NT2/D1 (cell line): ENCODE results near the gene SAE1.

Experiments used
- DNase-seq: peaks from one replicate; pipeline ENCODE4 v3.0.0-alpha.2; 2011; ENCODE audit warnings: low read depth, low spot score
- H3K27me3 ChIP-seq: 2 replicates; pipeline ENCODE4 v1.6.0; 2011; ENCODE audit warnings: mild to moderate bottlenecking; ENCODE audit not compliant: insufficient read length, insufficient read depth
- H3K36me3 ChIP-seq: 2 replicates; pipeline ENCODE4 v1.6.1; 2011; ENCODE audit warnings: mild to moderate bottlenecking, low read length, mixed read lengths; ENCODE audit not compliant: insufficient read depth, insufficient read length
- H3K4me1 ChIP-seq: 2 replicates; pipeline ENCODE4 v1.5.1; 2011; ENCODE audit not compliant: insufficient read depth, insufficient read length
- H3K4me3 ChIP-seq: 2 replicates; pipeline ENCODE4 v1.5.1; 2011; ENCODE audit warnings: low read depth; ENCODE audit not compliant: insufficient read length
- H3K9ac ChIP-seq: 2 replicates; pipeline ENCODE4 v1.6.0; 2011; ENCODE audit warnings: low read depth; ENCODE audit not compliant: insufficient read length
- H3K9me3 ChIP-seq: 2 replicates; pipeline ENCODE4 v1.5.1; 2011; ENCODE audit warnings: mild to moderate bottlenecking, low read length; ENCODE audit not compliant: insufficient read depth
- SUZ12 ChIP-seq: IDR thresholded peaks from 2 replicates; pipeline ENCODE4 v1.6.1; 2011; ENCODE audit not compliant: insufficient read length, insufficient read depth; ENCODE audit errors: extremely low read depth
- YY1 ChIP-seq: IDR thresholded peaks from 2 replicates; pipeline ENCODE4 v1.6.1; 2011; ENCODE audit not compliant: insufficient read length, insufficient read depth
- ZNF274 ChIP-seq: IDR thresholded peaks from 2 replicates; pipeline ENCODE4 v1.6.1; 2011; ENCODE audit warnings: mild to moderate bottlenecking, low read depth, low read length

The SAE1 gene

GRCh38 chr19:47227352-47228167 is 96.9 kb downstream of the SAE1 start:
- no peaks in the 10 kb centered on the region for H3K9me3 ChIP-seq
- TF ChIP-seq ZNF274 (no peak), SUZ12 (no peak), YY1 (no peak)
- H3K4me1 ChIP-seq = peaks cover 18% of the 10 kb centered on the region
- peak; percentile 95 for DNase-seq
- peaks cover 18% of the 10 kb centered on the region for H3K27me3 ChIP-seq
- H3K9ac ChIP-seq = peak overlapping the region; percentile 97
- H3K36me3 ChIP-seq = peaks cover 4% of the 10 kb centered on the region
- H3K4me3 ChIP-seq = peak overlapping the region; percentile 72

DNA sequence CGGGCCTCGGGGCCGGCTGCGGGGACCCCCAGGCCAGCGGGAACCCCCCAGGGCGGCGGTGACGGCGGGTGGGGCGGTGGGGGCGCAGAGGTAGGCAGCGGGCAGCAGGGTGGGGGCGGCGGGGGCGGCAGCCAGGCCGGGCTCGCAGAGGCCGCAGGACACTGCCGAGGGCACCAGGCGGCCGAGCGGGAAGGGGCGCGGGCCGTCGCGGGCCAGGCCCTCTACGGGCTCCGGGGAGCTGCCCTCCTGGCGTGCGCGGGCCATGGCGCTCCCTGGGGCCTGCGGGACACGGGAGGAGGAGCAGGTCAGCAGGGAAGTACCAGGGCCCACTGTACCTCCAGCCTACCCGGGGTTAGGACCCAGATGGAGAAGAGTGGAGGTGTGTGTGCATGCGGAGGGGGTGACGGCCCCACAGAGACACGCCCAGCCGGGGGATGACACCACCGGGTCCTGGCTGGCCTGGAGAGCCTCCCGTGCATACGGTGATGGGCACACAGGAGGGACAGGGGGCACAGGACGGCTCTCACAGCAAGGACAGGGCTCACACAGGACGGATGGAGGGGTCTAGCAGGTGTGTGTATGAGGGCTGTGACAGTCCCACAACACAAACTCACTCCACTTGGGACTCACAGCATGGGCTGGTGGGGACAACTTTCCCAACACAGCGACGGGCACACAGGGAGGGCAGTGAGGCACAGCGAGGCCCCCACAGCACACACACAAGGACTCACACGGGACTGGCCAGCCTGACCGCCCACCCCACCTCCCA is 97.7 kb downstream of the SAE1 start:
- DNase-seq = no peak
- TF ChIP-seq ZNF274 = no peak
- TF ChIP-seq SUZ12 = no peak
- no peak for TF ChIP-seq YY1
- Histone ChIP-seq H3K36me3 (peaks cover 4% of the 10 kb centered on the region), H3K9me3 (no peaks in the 10 kb centered on the region), H3K4me1 (peaks cover 18% of the 10 kb centered on the region), H3K9ac (peak overlapping the region; percentile 86), H3K4me3 (peak overlapping the region; percentile 72), H3K27me3 (peaks cover 18% of the 10 kb centered on the region)

GRCh38 chr19:47228937-47229675 is 98.5 kb downstream of the SAE1 start:
- Histone ChIP-seq H3K4me1 (peaks cover 15% of the 10 kb centered on the region), H3K9ac (peak overlapping the region; percentile 86), H3K9me3 (no peaks in the 10 kb centered on the region), H3K36me3 (no peaks in the 10 kb centered on the region), H3K27me3 (peaks cover 18% of the 10 kb centered on the region), H3K4me3 (peak overlapping the region; percentile 72)
- TF ChIP-seq YY1 = no peak
- TF ChIP-seq SUZ12 = no peak
- no peak for TF ChIP-seq ZNF274
- no peak for DNase-seq

GRCh38 chr19:47229676-47230053 is 99.0 kb downstream of the SAE1 start:
- DNase-seq = no peak
- H3K4me1 ChIP-seq = peaks cover 15% of the 10 kb centered on the region

DNA sequence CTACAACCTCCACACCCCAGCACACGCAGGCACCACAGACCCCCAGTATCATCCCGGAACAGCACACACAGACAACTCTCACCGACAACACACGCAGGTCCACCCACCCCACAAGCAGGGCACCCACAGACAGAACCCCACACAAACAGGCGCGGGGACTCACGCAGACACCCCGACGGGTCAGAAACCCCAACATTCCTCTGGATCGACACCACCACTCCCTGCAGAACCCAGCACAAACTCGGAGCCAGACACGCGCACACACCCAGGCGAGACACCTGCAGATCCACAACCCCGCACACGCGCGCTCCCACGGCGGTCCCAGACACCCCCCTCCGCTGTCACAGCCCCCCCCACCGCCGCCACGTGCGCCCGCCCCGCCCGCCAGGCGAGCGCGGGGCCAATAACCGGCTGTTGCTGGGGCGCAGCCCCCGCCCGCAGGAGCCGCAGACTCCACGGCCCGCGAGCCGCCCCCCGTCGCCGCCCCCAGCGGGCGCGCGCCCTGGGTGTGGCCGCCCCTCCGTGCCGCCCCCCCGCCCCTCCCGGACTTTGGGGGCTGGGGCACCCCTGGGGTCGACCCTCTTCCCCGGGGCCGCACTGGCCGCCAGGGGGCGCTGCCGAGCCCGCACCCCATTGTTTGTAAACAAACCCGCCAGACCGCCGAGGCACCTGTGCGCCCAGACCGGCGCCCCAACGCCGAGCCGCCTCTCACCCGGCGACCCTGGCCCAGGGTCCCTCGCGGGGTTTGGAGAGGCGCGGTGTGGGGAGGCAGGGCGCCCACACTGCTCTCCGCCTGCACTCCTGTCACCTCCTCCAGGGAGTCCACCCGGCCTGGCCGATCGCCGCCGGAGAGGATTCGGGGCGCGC is 99.7 kb downstream of the SAE1 start:
- H3K36me3 ChIP-seq = no peaks in the 10 kb centered on the region
- peak overlapping the region; percentile 72 for H3K4me3 ChIP-seq
- TF ChIP-seq YY1 = no peak
- H3K4me1 ChIP-seq = peaks cover 15% of the 10 kb centered on the region
- H3K27me3 ChIP-seq = peaks cover 18% of the 10 kb centered on the region
- DNase-seq = no peak
- peak overlapping the region; percentile 86 for H3K9ac ChIP-seq
- H3K9me3 ChIP-seq = no peaks in the 10 kb centered on the region

More at GRCh38 chr19:47229676-47230053, 99.0 kb downstream of the SAE1 start:
- Histone ChIP-seq H3K9me3 (no peaks in the 10 kb centered on the region), H3K36me3 (no peaks in the 10 kb centered on the region), H3K9ac (peak overlapping the region; percentile 86), H3K4me3 (peak overlapping the region; percentile 72), H3K27me3 (peaks cover 18% of the 10 kb centered on the region)
- TF ChIP-seq SUZ12 (no peak), ZNF274 (no peak), YY1 (no peak)

- Histone ChIP-seq H3K27me3 (peaks cover 18% of the 10 kb centered on the region), H3K9ac (peak within 1 kb of the TSS; percentile 86), H3K4me3 (peak within 1 kb of the TSS; percentile 72), H3K4me1 (peaks cover 13% of the 10 kb centered on the region), H3K36me3 (no peaks in the 10 kb centered on the region), H3K9me3 (no peaks in the 10 kb centered on the region)
- no peak for TF ChIP-seq ZNF274
- no peak for TF ChIP-seq YY1
- TF ChIP-seq SUZ12 = no peak
- no peak for DNase-seq
Measured at GRCh38 chr19:47230921-47231214, 100.2 kb downstream of the SAE1 start, which contains the start of gene BBC3. TSS of gene BBC3 (minus strand) at chr19:47231199. CDS start at chr19:47228431, 2,768 bp downstream.
